Spinal cord (tissue), 10 donors: ENCODE measurements around the gene MED22. TPM values are rescaled to one million over a fixed set of nuclear protein-coding genes. Genes with fewer than 3 reads are reported as not detected.
A peak's percentile ranks its signal among the peaks of the same experiment; 100 is the strongest.
"Not testable (repeated sequence)": the region's sequence is repeated elsewhere in the genome, so short reads cannot be mapped to it uniquely, and the experiment has no call there.

Experiments used
- DNase-seq, 6 donors: peaks; one replicate each; pipeline versions ENCODE4 v3.0.0 to v3.0.0-alpha.2; 2013 to 2015; ENCODE audit warnings: low spot score in 6 of 6, low read depth in 4 of 6
- H3K27ac ChIP-seq: one replicate; pipeline ENCODE4 v1.5.1; 2013; ENCODE audit warnings: low read depth, low read length, control low read depth
- H3K27me3 ChIP-seq: one replicate; pipeline ENCODE4 v1.6.1; 2013; ENCODE audit warnings: low read length; ENCODE audit not compliant: control insufficient read depth, insufficient read depth
- H3K36me3 ChIP-seq: one replicate; pipeline ENCODE4 v1.6.1; 2013; ENCODE audit warnings: low read length; ENCODE audit not compliant: control insufficient read depth, insufficient read depth
- H3K4me1 ChIP-seq: one replicate; pipeline ENCODE4 v1.6.1; 2013; ENCODE audit warnings: low read length; ENCODE audit not compliant: control insufficient read depth, insufficient read depth
- H3K4me3 ChIP-seq: one replicate; pipeline ENCODE4 v1.5.1; 2013; ENCODE audit warnings: low read depth, low read length, control low read depth
- H3K9me3 ChIP-seq: one replicate; pipeline ENCODE4 v1.6.1; 2013; ENCODE audit warnings: low read length; ENCODE audit not compliant: control insufficient read depth, insufficient read depth
- WGBS: methylation state at CpG from one replicate; pipeline ENCODE4 v1.1.5; 2013; ENCODE audit warnings: missing lambda C conversion rate; ENCODE audit not compliant: insufficient coverage; 5-methylcytosine and 5-hydroxymethylcytosine counted together
- polyA plus RNA-seq, 2 donors: library from polyadenylated mRNA; unstranded; fragments of 120-200 nt; gene quantifications; one replicate each; pipeline ENCODE4 v1.2.1, GENCODE V29; 2013; ENCODE audit not compliant: insufficient read length in 2 of 2
- total RNA-seq, 2 donors: library from RNA; depleted of rRNA in 1 of 2; stranded (reverse); fragments of 120-200 nt in 1 of 2; fragments of >200 nt in 1 of 2; gene quantifications; one replicate each; pipeline versions ENCODE4 v1.2.3 to v1.2.4, GENCODE V29; 2013 to 2014
- donor health status: healthy.

The MED22 gene
- total and polyA plus RNA-seq, 4 donors = 16.5 to 41.2 (median 33.0) TPM

DNA sequence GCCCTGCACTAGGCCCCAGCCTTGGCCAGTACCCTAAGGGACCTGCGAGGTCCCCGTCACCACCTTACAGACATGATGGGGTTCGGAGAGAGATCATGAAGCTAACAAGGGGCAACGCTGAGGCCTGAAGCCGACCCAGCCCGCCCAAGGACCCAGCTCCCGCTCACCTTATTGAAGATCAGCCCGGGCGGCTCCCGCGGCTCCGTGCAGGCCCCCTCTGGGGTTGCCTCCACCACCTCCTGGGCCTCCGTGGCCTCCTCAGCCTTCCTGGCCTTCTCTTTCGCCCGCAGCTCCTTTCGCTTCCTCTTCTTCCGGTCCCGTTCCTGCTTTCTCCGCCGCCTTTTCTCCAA is 15.6 kb downstream of the MED22 start:
- H3K9me3 ChIP-seq = no peaks in the 10 kb centered on the region
- 94% methylated on average over 20 of the region's 20 CpGs for WGBS
- no peak overlapping the region for H3K27ac ChIP-seq
- no peak for DNase-seq
- H3K4me3 ChIP-seq = no peak overlapping the region
- H3K27me3 ChIP-seq = no peaks in the 10 kb centered on the region
- H3K36me3 ChIP-seq = peaks cover 45% of the 10 kb centered on the region
- peaks cover 26% of the 10 kb centered on the region for H3K4me1 ChIP-seq

DNA sequence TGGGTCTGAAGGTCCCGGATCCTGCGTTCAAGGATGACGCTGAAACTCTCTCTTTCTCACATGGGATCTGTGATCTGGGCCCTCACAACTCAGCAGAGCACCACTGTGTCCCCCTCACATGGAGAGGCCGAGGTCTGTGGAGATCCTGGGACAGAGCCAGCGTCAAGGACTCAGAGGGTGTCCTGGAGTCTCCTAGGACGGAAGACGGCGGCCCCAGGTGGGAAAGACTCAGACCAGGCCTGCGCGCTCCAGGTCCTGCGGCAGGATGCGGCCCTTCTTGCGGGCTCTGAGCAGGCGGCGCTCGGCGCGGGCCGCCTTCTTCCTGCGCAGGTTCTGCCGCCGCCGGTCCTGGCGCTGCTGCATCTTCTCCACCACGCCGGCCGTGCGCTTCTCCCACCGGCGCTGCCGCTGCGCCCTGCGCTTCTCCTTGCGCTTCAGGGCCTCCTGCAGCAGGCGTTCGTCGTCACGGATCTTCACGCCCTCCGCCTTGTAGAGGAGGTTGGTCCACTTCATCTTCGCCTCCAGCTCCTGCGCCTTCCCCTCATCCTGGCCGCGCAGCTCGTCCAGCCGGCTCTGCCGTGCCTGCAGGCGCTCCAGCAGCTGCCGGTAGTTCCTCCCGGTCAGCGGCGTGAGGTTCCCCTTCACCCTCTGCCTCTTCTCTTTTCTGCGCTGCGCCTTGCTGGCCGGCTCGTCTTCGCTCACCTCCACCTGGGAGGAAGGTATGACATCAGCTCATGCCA is 16.1 kb downstream of the MED22 start:
- H3K36me3 ChIP-seq = peaks cover 45% of the 10 kb centered on the region
- H3K4me3 ChIP-seq = no peak overlapping the region
- no peak overlapping the region for H3K27ac ChIP-seq
- no peaks in the 10 kb centered on the region for H3K27me3 ChIP-seq
- no peaks in the 10 kb centered on the region for H3K9me3 ChIP-seq
- peaks cover 24% of the 10 kb centered on the region for H3K4me1 ChIP-seq
- no peak for DNase-seq
- 96% methylated on average over 56 of the region's 57 CpGs for WGBS

DNA sequence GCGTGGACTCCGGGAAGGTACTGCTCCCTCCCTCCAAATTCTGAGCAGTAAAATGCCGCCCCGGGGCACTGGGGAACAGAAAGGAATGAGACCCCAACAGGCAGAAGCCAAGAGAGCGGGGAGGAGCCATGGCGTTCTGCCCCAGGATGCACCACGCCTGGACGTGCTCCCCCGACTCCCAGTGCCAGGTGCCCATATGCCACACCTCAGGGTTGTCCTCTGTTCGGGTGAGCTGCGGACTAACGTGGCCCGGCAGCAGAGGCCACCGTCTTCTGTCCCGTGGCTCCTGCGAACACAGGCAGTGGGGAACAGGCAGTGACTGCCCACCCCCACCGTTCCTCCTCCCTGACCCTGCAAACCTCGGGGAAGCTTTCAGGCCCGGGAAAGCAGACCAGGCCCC is 16.7 kb downstream of the MED22 start:
- peaks cover 18% of the 10 kb centered on the region for H3K4me1 ChIP-seq
- 92% methylated on average over 18 of the region's 19 CpGs for WGBS
- no peak for DNase-seq
- no peaks in the 10 kb centered on the region for H3K9me3 ChIP-seq
- H3K4me3 ChIP-seq = no peak overlapping the region
- H3K36me3 ChIP-seq = peaks cover 45% of the 10 kb centered on the region
- H3K27me3 ChIP-seq = no peaks in the 10 kb centered on the region
- no peak overlapping the region for H3K27ac ChIP-seq

DNA sequence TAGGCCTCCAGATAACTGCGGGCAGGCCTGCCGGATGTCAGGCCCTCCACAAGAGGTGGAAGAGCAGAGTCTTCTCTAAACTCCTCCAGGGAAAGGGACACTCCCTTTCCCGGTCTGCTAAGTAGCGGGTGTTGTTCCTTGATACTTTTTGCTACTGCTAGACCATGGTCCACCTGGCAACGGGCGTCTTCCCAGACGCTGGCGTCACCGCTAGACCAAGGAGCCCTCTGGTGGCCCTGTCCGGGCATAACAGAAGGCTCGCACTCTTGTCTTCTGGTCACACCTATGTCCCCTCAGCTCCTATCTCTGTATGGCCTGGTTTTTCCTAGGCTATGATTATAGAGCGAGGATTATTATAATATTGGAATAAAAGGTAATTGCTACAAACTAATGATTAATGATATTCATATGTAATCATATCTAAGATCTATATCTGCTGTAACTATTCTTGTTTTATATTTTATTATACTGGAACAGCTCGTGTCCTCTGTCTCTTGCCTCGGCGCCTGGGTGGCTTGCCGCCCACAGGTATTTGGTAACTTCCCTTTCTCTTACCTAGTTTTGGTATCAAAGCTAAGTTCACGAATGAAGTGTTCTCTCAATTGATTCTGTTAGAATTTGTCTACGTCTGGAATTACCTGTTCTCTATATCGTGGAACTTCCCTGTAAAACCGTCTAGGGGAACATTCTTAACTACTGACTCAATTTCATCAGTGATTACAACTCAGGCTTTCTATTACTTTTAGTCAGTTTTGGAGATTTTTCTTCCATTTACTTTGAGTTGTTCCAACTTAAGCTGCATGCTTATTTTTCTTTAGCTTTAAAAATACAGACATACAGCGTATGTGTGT is 18.4 kb downstream of the MED22 start:
- whole genome bisulfite sequencing = 30% methylated on average over 8 of the region's 21 CpGs
- H3K36me3 ChIP-seq = peaks cover 45% of the 10 kb centered on the region
- not testable (repeated sequence) for H3K4me1 ChIP-seq, H3K27ac ChIP-seq, H3K9me3 ChIP-seq, H3K27me3 ChIP-seq, H3K4me3 ChIP-seq
- peak in 1 of 6 donors; percentile 23 for DNase-seq

DNA sequence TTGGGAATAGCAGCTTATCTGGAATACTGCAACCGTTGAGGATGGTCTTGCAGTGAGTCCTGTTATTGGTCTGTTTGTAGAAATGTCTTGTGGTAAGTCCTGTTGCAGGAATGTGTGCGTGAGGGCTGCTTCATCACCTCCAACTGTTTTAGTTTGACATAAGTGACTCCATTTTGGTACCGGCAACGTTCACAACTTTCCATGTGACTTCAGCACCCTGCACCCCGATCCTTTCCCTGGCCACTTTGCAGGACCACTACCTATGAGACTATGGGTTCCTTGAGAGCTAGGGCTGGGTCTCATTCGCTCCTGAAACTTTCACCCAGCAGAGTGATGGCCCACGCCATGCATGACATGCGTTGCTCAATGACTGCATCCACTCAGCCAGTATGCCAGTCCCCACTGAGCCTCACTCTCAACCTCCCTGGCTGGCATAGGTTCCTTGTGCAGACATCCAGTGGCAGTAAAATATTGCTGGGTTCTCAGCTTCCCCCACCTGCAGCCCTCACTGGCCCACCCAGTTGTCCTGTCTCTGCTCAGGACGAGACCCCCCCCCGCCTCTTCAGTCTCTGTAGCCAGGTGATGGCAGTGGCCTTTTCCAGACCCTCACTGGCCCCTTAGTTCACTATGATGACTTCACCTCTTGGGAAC is 20.0 kb downstream of the MED22 start:
- no peaks in the 10 kb centered on the region for H3K9me3 ChIP-seq
- no peak for DNase-seq
- no peaks in the 10 kb centered on the region for H3K4me1 ChIP-seq
- H3K36me3 ChIP-seq = peaks cover 31% of the 10 kb centered on the region
- no peaks in the 10 kb centered on the region for H3K27me3 ChIP-seq
- WGBS = 86% methylated on average over 8 of the region's 10 CpGs
- H3K4me3 ChIP-seq = no peak overlapping the region
- no peak overlapping the region for H3K27ac ChIP-seq

DNA sequence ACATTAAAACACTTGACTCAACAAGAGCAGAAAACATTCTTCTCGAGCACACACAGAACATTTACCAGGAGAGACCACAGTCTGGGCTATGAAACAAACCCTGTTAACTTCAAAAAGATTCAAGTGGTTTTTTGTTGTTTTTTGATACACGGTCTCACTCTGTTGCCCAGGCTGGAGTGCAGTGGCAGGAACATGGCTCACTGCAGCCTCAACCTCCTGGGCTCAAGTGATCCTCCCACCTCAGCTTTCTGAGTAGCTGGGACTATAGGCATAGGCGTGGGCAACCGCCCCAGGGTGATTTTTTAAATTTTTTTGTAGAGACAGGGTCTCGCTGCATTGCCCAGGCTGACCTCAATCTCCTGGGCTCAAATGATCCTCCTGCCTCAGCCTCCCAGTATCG is 20.9 kb downstream of the MED22 start:
- H3K4me1 ChIP-seq, H3K4me3 ChIP-seq, DNase-seq, H3K27ac ChIP-seq, H3K9me3 ChIP-seq, H3K27me3 ChIP-seq: not testable (repeated sequence)
- WGBS = 94% methylated on average over 5 of the region's 6 CpGs
- H3K36me3 ChIP-seq = peaks cover 21% of the 10 kb centered on the region

DNA sequence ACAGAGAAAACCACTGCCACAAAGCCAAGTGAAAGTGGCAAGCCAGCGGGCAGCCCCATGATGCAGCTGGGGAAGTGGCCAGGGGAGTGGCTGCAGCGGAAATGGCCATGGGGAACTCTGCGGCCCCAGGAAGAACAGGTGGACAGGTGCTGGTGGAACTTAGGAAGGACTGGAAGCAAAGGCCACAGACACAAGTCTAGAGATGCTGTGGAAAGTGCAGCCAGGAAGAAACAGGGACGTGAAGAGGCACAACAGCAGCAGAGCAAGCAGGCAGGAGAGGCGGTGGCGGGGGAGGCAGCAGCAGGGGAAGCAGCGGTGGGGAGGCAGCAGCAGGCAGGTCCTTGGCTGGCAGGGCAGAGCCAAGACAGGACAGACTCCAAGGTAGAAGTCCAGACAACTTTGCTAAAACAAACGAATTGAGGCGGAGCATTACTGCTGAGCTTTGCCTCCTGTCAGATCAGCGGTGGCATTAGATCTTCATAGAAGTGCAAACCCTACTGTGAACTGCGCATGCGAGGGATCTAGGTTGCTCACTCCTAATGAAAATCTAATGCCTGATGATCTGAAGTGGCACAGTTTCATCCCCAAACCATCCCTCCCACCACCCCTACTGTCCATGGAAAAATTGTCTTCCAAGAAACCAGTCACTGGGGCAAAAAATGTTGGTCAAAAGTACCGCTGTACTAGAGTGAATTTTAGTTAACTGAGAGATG is 23.8 kb downstream of the MED22 start:
- Histone ChIP-seq H3K4me3 (no peak overlapping the region), H3K9me3 (no peaks in the 10 kb centered on the region), H3K4me1 (no peaks in the 10 kb centered on the region), H3K36me3 (peaks cover 2% of the 10 kb centered on the region), H3K27me3 (no peaks in the 10 kb centered on the region), H3K27ac (no peak overlapping the region)
- 87% methylated on average over 12 of the region's 13 CpGs for WGBS
- no peak for DNase-seq

DNA sequence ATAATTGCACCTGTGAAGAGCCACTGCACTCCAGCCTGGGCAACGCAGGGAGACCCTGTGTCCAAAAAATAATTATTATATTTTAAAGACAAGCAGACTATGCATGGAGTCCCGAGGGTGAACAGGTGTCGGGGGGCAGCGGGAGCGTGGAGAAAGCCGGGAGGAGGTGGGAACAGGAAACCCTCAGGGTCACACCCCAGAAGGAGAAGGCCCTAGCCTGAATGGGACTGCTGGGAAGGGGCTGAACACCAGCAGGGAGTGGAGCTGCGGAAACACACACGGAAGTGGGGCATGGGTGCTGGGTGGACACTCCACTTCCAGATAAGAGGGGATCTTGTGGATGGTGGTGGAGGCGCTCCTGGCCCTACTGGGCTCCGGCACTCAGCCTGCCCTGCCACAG is 24.7 kb downstream of the MED22 start:
- 95% methylated on average over 7 of the region's 10 CpGs for WGBS
- H3K27me3 ChIP-seq = no peaks in the 10 kb centered on the region
- no peak overlapping the region for H3K4me3 ChIP-seq
- no peaks in the 10 kb centered on the region for H3K9me3 ChIP-seq
- no peaks in the 10 kb centered on the region for H3K4me1 ChIP-seq
- H3K27ac ChIP-seq = no peak overlapping the region
- H3K36me3 ChIP-seq = peaks cover 2% of the 10 kb centered on the region
- no peak for DNase-seq

DNA sequence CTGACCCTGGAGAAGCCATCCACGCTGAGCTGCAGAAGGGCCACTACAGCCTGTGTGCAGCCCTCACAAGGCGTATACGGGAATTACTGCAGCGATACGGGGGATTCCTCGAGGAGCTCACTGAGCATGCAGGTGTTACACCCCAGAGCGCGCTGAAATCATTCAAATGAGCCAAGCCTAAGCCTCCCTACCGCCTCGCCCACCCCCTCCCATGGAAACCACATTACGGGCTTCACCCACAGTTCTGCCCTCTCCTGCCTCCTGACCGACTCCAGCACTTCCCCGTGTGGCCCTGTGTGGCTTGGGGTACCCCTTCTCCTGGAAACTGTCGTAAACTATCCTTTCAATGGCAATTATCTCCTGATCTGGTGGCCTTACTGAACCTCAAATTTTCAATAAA is 25.2 kb downstream of the MED22 start:
- Histone ChIP-seq H3K9me3 (no peaks in the 10 kb centered on the region), H3K4me3 (no peak overlapping the region), H3K4me1 (no peaks in the 10 kb centered on the region), H3K36me3 (no peaks in the 10 kb centered on the region), H3K27me3 (no peaks in the 10 kb centered on the region), H3K27ac (no peak overlapping the region)
- no peak for DNase-seq
- 90% methylated on average over 14 of the region's 14 CpGs for WGBS
